GM12875 (cell line): ENCODE measurements around the gene PTGFRN.

Experiments
- H3K4me3 ChIP-seq: one replicate; pipeline ENCODE4 v1.5.1; 2011; ENCODE audit warnings: low read depth, low read length, control low read depth
- CTCF ChIP-seq: IDR thresholded peaks from 2 replicates; pipeline ENCODE4 v1.5.1; 2011; ENCODE audit warnings: low read depth, mild to moderate bottlenecking, control low read depth, inconsistent platforms, low read length, moderate library complexity, borderline replicate concordance; ENCODE audit not compliant: insufficient read depth

PTGFRN gene

DNA sequence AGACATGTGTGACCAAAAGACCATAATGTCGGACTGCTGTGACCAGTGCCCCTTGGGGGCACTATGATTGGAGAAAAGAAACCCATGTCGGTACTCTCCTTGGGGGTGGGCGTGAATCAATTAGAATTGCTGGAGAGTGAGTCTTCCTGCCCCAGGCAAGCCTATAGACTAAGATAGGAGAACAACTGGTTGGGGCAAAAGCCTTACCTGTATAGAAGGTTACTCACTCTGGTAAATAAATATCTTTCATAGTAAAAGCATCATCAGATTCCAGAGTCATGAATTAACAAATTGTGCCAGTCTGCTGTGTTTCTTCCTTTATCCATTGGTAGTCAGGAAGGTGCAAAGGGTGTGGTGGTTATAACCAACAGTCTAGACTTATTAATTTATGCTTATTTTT is 2.9 kb upstream of the PTGFRN start:
- no peak overlapping the region for H3K4me3 ChIP-seq
- no peak for TF ChIP-seq CTCF

GRCh38 chr1:116907351-116907750 is 2.4 kb upstream of the PTGFRN start:
- no peak for TF ChIP-seq CTCF

GRCh38 chr1:116908266-116908665 is 1.4 kb upstream of the PTGFRN start:
- no peak for TF ChIP-seq CTCF
- no peak overlapping the region for H3K4me3 ChIP-seq

More at GRCh38 chr1:116907351-116907750, 2.4 kb upstream of the PTGFRN start:
- H3K4me3 ChIP-seq, result no peak overlapping the region

- no peak overlapping the region for H3K4me3 ChIP-seq
- no peak for TF ChIP-seq CTCF
These were observed 750 bp upstream of the PTGFRN start for GRCh38 chr1:116908820-116909511.

DNA sequence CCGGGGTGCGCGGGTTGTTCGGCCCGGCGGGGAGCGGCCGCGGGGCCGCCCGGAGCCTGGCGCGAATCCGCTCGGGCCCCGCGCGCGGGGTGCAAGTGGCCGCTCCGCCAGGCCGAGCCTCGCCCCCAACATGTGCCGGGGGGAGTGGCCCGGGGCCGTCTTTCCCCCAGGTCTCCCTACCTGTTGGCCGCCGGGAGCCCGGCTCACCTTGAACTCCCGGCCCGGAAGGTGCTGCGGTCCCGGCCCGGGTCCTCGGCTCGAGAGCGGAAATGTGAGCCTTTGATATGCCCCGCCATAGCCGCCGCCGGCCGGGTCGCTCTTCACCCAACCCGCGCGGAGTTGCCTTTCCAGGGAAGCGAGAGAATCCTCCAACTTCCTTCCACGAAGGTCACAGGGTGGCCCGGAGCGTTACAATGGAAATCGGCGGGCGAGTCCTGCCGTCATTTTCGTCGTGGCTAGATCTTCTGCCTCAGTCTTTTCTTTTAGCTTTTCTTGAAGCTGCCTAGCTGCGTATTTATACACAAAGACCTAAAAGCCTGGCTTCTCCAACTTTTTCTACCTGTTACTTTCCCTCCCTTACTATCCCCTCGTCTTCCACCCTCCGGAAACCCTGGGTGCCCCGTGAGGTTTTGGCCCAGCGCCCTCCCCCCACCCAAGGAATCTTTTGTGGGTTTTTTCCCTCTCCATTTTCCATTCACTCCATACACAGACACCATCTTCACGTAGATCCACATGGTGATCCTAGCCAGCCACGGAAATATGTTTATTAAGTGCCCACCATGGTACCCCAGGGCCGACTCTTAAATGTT is 867 bp downstream of the PTGFRN start:
- H3K4me3 ChIP-seq, result peak overlapping the region; percentile 55
- TF ChIP-seq CTCF, result no peak

DNA sequence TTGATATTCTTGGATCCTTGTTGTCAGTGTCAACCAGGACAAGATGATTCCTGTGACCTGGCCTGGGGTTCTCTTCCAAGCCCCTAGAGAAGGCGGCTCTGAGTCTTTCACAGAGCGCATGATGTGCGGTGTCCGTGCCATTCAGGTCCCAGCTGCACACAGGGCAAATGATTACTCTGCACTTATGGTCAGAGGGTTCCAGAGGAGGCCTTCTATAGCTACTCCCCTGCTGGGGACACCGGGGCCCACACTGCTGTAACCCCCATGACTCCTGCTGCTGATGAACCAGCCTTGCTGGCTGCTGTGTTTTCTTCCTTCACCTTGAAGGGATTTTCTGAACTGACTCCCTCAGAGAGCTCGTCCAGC is 1.5 kb downstream of the PTGFRN start:
- no peak overlapping the region for H3K4me3 ChIP-seq
- no peak for TF ChIP-seq CTCF
